Muscle layer of colon (tissue), 2 donors: ENCODE results near the gene RPL29.

ENCODE experiments used
- H3K27ac ChIP-seq: one replicate; pipeline ENCODE4 v1.7.0; 2013; ENCODE audit warnings: low read depth, mild to moderate bottlenecking, low read length, moderate library complexity
- H3K27me3 ChIP-seq, 2 donors: one replicate each; pipeline ENCODE4 v1.7.0; 2013; ENCODE audit warnings: low read length in 2 of 2, mild to moderate bottlenecking in 2 of 2; ENCODE audit not compliant: insufficient read depth in 2 of 2, control insufficient read depth in 1 of 2
- H3K36me3 ChIP-seq: one replicate; pipeline ENCODE4 v1.7.0; 2013; ENCODE audit warnings: mild to moderate bottlenecking, low read length; ENCODE audit not compliant: insufficient read depth
- H3K4me1 ChIP-seq: one replicate; pipeline ENCODE4 v1.7.0; 2013; ENCODE audit warnings: mild to moderate bottlenecking, low read length; ENCODE audit not compliant: insufficient read depth
- H3K4me3 ChIP-seq, 2 donors: one replicate each; pipeline ENCODE4 v1.7.0; 2013; ENCODE audit warnings: low read length in 2 of 2, low read depth in 1 of 2, mild to moderate bottlenecking in 1 of 2, moderate library complexity in 1 of 2
- H3K9ac ChIP-seq: one replicate; pipeline ENCODE4 v1.7.0; 2013; ENCODE audit warnings: low read length
- H3K9me3 ChIP-seq: one replicate; pipeline ENCODE4 v1.7.0; 2013; ENCODE audit warnings: mild to moderate bottlenecking, low read length
- donor health status: abdominal sarcoma.
- donor health status: Adenocarcinoma of cecum.

Gene RPL29

DNA sequence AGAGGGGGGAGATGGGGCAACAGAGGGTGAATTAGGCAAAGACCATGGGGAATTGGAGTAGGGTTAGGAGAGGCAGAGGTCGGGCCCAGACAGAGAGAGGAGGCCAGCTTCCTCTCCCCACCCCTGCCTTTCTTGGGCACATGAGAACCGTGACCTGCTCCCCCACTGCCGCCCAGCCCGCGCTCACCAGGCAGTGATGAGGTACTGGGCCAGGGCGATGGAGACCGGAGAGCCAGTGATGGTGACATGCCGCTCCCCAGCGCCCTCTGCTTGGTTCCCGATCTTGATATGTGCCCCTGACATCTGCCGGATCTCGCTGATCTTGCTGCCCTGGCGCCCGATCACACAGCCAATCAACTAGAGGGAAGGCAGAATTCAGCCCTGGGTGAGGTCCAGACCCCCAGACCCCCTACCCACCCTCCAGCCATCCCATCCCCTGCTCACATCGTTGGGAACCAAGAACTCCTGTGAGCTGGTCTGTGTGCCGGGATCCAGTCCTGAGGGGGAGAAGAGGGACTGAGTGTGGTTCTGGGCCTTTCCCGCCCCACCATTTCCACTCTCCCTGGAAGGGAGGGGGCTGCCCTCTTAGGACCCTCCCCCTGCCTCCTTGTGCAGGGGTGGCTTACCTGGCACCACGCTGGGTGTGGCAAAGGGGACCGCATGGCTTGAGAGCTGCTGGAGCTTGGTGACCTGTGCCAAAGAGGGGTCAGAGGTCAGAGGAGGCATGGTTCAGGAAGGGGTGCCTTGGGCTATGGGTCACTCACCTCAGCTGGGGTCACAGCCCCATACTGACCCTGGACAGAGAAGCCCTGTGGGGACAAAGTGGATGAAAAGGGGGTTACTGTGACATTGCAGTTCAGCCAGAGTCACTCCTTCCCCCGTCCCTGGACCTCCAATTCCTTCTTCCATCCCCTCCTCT lies 36.8 kb downstream of the RPL29 start:
- peaks cover 14% of the 10 kb centered on the region for H3K4me1 ChIP-seq
- no peaks in the 10 kb centered on the region for H3K27me3 ChIP-seq

DNA sequence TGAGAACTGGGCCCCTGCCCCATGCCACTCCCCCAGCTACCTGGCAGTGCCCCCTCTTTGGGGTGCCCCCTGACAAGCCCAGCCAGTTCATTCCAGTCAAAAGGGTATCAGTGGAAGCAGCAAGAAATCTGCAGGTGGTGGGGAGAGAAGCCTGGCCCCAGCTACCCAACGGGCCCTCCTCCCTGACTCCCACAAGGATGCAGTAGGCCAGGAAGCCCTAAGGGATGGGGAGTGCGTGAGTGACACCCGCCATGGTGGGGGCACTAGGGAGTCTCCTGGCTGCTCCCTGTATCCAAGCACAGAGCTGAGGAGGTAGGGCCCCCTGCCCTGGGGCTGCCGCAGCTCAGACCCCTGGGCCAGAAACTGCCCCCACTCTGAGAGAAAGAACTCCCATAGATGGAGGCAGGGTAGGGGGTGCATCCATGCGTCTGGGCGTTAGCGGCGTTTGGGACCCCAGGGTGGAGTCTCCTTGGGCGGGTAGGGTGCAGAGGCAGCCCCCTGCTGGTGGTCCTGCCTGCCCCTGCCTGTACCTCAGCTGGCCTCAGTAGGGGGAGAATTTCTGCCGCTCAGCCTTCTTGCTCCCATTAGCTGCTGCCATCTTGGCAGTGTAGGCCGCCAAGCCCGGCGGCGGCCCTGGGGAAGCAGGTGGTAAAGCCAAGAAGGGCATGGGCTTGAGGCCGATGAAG lies 38.0 kb downstream of the RPL29 start:
- Histone ChIP-seq H3K27ac (no peak overlapping the region), H3K27me3 (no peaks in the 10 kb centered on the region), H3K4me3 (no peak overlapping the region)

More for the DNA sequence above, 36.8 kb downstream of the RPL29 start:
- Histone ChIP-seq H3K9me3 (no peaks in the 10 kb centered on the region), H3K36me3 (peaks cover 8% of the 10 kb centered on the region), H3K27ac (no peak overlapping the region), H3K9ac (no peak overlapping the region), H3K4me3 (no peak overlapping the region)

DNA sequence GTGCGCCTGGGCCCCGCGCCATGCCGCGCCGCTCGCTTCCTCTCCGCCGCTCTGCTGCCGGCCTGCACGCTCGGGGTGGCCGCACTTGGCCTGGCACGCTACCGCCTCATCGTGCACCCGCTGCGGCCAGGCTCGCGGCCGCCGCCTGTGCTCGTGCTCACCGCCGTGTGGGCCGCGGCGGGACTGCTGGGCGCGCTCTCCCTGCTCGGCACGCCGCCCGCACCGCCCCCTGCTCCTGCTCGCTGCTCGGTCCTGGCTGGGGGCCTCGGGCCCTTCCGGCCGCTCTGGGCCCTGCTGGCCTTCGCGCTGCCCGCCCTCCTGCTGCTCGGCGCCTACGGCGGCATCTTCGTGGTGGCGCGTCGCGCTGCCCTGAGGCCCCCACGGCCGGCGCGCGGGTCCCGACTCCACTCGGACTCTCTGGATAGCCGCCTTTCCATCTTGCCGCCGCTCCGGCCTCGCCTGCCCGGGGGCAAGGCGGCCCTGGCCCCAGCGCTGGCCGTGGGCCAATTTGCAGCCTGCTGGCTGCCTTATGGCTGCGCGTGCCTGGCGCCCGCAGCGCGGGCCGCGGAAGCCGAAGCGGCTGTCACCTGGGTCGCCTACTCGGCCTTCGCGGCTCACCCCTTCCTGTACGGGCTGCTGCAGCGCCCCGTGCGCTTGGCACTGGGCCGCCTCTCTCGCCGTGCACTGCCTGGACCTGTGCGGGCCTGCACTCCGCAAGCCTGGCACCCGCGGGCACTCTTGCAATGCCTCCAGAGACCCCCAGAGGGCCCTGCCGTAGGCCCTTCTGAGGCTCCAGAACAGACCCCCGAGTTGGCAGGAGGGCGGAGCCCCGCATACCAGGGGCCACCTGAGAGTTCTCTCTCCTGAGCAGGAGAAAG lies 39.6 kb downstream of the RPL29 start:
- Histone ChIP-seq H3K9ac (no peak overlapping the region), H3K27ac (peak overlapping the region; percentile 63)

More for the DNA sequence above, 38.0 kb downstream of the RPL29 start:
- H3K36me3 ChIP-seq, result peaks cover 8% of the 10 kb centered on the region
- H3K9ac ChIP-seq, result no peak overlapping the region
- no peaks in the 10 kb centered on the region for H3K9me3 ChIP-seq
- H3K4me1 ChIP-seq, result peaks cover 14% of the 10 kb centered on the region

DNA sequence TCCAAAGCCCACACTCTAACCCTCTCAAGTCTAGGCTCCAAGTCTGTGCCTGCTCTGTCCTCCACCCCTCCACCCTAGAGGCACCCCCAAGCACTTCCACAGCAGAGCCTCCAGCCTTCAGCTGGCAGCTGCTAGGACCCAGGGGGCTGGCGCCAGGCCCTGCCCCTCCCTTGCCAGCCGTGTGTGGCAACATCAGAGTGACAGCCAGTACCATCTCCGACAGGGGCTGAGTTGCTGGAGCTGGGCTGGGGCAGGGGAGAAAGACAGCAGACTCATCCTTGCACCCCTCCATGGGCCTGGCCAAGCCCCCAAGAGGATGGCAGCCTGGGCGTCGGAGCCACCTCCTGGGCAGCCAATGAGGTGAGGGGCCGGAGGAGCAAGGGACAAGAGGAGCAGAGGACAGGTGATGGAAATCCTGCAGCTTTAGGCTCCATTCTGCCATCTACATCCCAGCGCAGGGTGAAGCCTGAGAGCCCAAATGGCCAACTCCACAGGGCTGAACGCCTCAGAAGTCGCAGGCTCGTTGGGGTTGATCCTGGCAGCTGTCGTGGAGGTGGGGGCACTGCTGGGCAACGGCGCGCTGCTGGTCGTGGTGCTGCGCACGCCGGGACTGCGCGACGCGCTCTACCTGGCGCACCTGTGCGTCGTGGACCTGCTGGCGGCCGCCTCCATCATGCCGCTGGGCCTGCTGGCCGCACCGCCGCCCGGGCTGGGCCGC lies 40.4 kb downstream of the RPL29 start, which contains the start of gene GPR62:
Gene GPR62 (plus strand): TSS at position 207 of the 718 bp plus-strand sequence. CDS start 272 bp downstream, at position 479.
- peak within 1 kb of the TSS; percentile 63 for H3K27ac ChIP-seq
- no peak within 1 kb of the TSS for H3K9ac ChIP-seq
- peaks cover 14% of the 10 kb centered on the region for H3K4me1 ChIP-seq
- H3K4me3 ChIP-seq, result peak within 1 kb of the TSS; percentile 28 to 45
- no peaks in the 10 kb centered on the region for H3K9me3 ChIP-seq
- peaks cover 2% of the 10 kb centered on the region for H3K36me3 ChIP-seq
- H3K27me3 ChIP-seq, result no peaks in the 10 kb centered on the region

More for the DNA sequence above, 39.6 kb downstream of the RPL29 start:
- Histone ChIP-seq H3K27me3 (no peaks in the 10 kb centered on the region), H3K36me3 (peaks cover 8% of the 10 kb centered on the region), H3K9me3 (no peaks in the 10 kb centered on the region), H3K4me3 (peak overlapping the region; percentile 28 to 45), H3K4me1 (peaks cover 14% of the 10 kb centered on the region)

DNA sequence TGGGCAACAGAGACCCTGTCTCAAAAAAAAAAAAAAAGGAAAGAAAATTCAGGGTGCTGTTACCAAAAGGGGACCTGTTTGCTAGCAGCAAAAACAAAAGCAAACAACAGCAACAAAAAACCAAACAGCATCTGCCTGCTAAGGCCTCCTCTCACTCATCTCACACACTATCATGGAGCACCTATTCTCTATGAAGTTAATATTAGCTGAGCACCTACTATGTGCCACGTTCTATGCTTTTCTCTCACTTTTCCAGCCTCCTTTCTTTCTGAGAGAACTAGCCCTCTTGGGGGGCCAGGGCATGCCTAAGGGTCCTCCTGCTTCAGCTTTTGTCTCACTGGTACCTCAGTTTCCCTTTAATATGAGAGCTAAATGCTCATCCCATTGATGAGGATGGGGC lies 41.0 kb downstream of the RPL29 start:
- H3K27ac ChIP-seq, result no peak overlapping the region
- H3K36me3 ChIP-seq, result no peaks in the 10 kb centered on the region
- H3K4me3 ChIP-seq, result no peak overlapping the region
- no peaks in the 10 kb centered on the region for H3K9me3 ChIP-seq
- no peaks in the 10 kb centered on the region for H3K27me3 ChIP-seq
- no peak overlapping the region for H3K9ac ChIP-seq
- peaks cover 14% of the 10 kb centered on the region for H3K4me1 ChIP-seq

DNA sequence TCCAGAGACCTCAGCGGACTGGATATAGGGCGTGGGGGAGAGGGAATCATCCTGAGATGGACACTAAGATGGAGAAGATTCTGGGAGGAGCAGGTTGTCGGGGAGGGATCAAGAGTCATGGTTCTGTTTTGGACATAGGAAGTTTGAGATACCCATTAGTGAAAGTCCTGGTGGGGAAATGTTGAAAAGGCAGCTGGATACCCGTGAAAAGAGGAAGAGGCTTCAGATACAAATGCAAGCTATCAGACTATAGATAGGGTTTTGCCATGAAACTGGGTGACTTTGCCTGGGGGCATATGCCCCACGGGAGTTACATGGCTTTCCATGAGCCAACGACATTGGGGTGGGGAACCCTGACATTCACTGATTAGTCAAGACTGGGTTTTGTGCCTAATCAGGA lies 41.6 kb downstream of the RPL29 start:
- Histone ChIP-seq H3K27me3 (no peaks in the 10 kb centered on the region), H3K4me3 (no peak overlapping the region), H3K9me3 (no peaks in the 10 kb centered on the region), H3K9ac (no peak overlapping the region), H3K4me1 (peaks cover 14% of the 10 kb centered on the region), H3K36me3 (peaks cover 3% of the 10 kb centered on the region), H3K27ac (no peak overlapping the region)

DNA sequence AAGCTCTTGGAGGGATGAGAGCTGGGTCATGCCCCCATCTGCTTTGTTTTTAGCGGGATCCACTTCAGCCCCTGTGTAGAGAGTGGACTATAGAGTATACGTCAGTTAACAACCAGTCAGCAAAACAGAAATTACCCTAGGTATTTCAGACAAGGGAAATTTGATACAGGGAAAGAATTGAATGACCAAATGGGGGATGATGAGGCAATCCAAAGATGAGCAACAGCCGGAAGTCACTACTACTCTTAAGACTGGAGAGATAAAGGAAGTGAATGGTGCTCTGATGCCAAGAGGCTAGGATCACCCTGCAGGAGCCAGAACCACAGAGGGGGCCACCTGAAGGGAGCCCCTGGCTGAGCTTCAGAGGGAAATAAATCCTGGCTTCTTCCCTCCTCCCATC lies 42.2 kb downstream of the RPL29 start:
- H3K9me3 ChIP-seq, result no peaks in the 10 kb centered on the region
- no peak overlapping the region for H3K27ac ChIP-seq
- peaks cover 14% of the 10 kb centered on the region for H3K4me1 ChIP-seq

DNA sequence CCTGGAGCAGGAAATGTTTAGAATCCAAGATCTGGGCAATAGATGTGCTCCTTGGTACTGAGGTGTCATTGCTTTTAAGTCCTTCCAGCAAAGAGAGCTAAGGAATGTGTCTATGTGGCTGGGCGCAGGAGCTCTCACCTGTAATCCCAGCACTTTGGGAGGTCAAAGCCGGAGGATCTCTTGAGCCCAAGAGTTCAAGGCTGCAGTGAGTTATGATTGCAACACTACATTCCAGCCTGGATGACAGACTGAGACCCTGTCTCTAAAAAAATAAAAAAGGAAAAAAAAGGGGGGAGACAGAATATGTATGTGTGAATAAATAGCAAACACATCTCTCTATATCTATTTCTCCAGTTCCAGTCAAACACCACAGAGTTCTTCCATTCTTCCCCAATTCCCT lies 44.8 kb downstream of the RPL29 start:
- Histone ChIP-seq H3K4me1 (peaks cover 6% of the 10 kb centered on the region), H3K9me3 (no peaks in the 10 kb centered on the region), H3K4me3 (no peak overlapping the region), H3K36me3 (peaks cover 17% of the 10 kb centered on the region), H3K27ac (no peak overlapping the region), H3K27me3 (no peaks in the 10 kb centered on the region), H3K9ac (no peak overlapping the region)

More for the DNA sequence above, 42.2 kb downstream of the RPL29 start:
- H3K9ac ChIP-seq, result no peak overlapping the region
- peaks cover 10% of the 10 kb centered on the region for H3K36me3 ChIP-seq
- no peaks in the 10 kb centered on the region for H3K27me3 ChIP-seq
- H3K4me3 ChIP-seq, result no peak overlapping the region

DNA sequence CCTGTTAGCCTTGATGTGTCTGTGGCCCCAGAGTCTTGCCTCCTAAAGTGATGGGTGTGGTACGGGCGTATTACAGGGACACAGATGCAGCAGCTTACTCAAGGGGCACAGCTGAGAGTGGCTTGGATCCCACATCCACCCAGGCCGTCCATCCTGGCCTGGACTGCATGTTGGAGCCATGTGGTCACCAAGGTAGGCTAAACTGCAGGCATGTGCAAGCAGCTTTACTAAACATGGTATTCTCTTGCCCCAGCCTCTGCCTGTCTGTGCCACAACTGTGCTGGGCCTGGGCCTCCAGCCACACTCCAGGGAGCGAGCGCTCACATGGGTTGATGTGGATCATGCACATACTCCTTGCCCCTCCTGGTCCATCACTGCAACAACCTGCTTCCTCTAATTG lies 46.6 kb downstream of the RPL29 start:
- no peaks in the 10 kb centered on the region for H3K27me3 ChIP-seq
- peaks cover 25% of the 10 kb centered on the region for H3K36me3 ChIP-seq
- no peaks in the 10 kb centered on the region for H3K9me3 ChIP-seq
- H3K4me3 ChIP-seq, result no peak overlapping the region
- H3K9ac ChIP-seq, result no peak overlapping the region
- no peaks in the 10 kb centered on the region for H3K4me1 ChIP-seq
- no peak overlapping the region for H3K27ac ChIP-seq

DNA sequence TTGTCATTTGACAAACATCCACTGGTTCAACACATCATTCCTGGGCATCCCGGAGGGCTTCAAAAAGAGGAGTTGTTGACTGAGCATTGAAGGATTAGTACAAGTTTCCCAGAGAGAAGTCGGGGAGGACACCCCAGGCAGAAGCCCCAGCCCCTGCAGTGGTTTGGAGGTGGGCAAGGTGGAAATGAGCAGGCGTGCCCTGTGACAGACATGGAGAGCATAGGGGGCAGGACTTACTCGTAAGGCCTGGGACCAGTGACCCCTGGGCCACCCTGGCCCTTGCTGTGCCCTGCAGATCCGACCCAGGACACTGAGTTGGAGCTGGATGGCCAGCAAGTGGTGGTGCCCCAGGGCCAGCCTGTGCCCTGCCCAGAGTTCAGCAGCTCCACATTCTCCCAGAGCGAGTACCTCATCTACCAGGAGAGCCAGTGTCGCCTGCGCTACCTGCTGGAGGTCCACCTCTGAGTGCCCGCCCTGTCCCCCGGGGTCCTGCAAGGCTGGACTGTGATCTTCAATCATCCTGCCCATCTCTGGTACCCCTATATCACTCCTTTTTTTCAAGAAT lies 47.6 kb downstream of the RPL29 start:
- Histone ChIP-seq H3K4me3 (no peak overlapping the region), H3K27me3 (no peaks in the 10 kb centered on the region), H3K36me3 (peaks cover 25% of the 10 kb centered on the region), H3K9ac (no peak overlapping the region), H3K4me1 (peaks cover 5% of the 10 kb centered on the region), H3K9me3 (no peaks in the 10 kb centered on the region), H3K27ac (no peak overlapping the region)
